K562 (cell line): ENCODE measurements around the gene CYRIA. TPM values are rescaled to one million over a fixed set of nuclear protein-coding genes. Genes with fewer than 3 reads are reported as not detected.
A peak's percentile ranks its signal among the peaks of the same experiment; 100 is the strongest.

Source experiments
- ATF1 ChIP-seq, 2 experiments: fragments of 450-650 bp in 1 of 2; IDR thresholded peaks; 2 replicates each; pipeline ENCODE4 v1.6.1; 2016; ENCODE audit warnings: missing compliant biosample characterization in 1 of 2, missing genetic modification characterization in 1 of 2
- BRD9 ChIP-seq: fragments of 450-650 bp; IDR thresholded peaks from 2 replicates; pipeline ENCODE4 v1.6.1; 2018; ENCODE audit warnings: low read depth; ENCODE audit not compliant: partially characterized antibody
- ETV6 ChIP-seq, 3 experiments: fragments of 150-350 bp in 1 of 3; sonication (generic) in 1 of 3; formaldehyde crosslinking in 1 of 3; IDR thresholded peaks; 2 replicates each; pipeline versions ENCODE4 v1.6.1 to v1.8.0; 2014 to 2022; ENCODE audit warnings: borderline replicate concordance in 2 of 3, low read depth in 2 of 3, antibody characterized with exemption in 1 of 3, low read length in 1 of 3, mild to moderate bottlenecking in 1 of 3, missing genetic modification reagents in 1 of 3
- FOXM1 ChIP-seq, 2 experiments: fragments of 450-650 bp in 1 of 2; sonication (generic) in 1 of 2; formaldehyde crosslinking in 1 of 2; IDR thresholded peaks; 2 replicates each; pipeline versions ENCODE4 v1.6.1 to v1.9.0; 2017 to 2022; ENCODE audit warnings: low read depth in 2 of 2, mild to moderate bottlenecking in 2 of 2, missing genetic modification reagents in 1 of 2, moderate library complexity in 1 of 2
- HOXB6 ChIP-seq: fragments of 250-450 bp; sonication (Bioruptor Pico); IDR thresholded peaks from 2 replicates; pipeline ENCODE4 v1.5.1; 2022; ENCODE audit warnings: mild to moderate bottlenecking, borderline replicate concordance
- NR3C1 ChIP-seq: sonication (generic); formaldehyde crosslinking; IDR thresholded peaks from 2 replicates; pipeline ENCODE4 v1.8.1; 2022; ENCODE audit warnings: missing genetic modification reagents
- PPARD ChIP-seq: fragments of 250-450 bp; sonication (Bioruptor Pico); IDR thresholded peaks from 2 replicates; pipeline ENCODE4 v1.8.0; 2022; ENCODE audit warnings: inconsistent platforms, mild to moderate bottlenecking, moderate library complexity
- PYGO2 ChIP-seq: fragments of 450-650 bp; IDR thresholded peaks from 2 replicates; pipeline ENCODE4 v1.6.1; 2016; ENCODE audit warnings: mild to moderate bottlenecking, missing genetic modification characterization, moderate library complexity, missing compliant biosample characterization
- RBM34 ChIP-seq: fragments of 200-400 bp; formaldehyde crosslinking; IDR thresholded peaks from 2 replicates; pipeline ENCODE4 v1.6.1; 2018; ENCODE audit warnings: low read length, borderline replicate concordance; ENCODE audit not compliant: insufficient read depth
- RHOXF2B ChIP-seq: fragments of 250-450 bp; sonication (Bioruptor Pico); conservative IDR thresholded peaks from 2 replicates; pipeline ENCODE4 v1.5.1; 2021
- SIN3B ChIP-seq: fragments of 450-650 bp; IDR thresholded peaks from 2 replicates; pipeline ENCODE4 v1.6.1; 2017; ENCODE audit warnings: low read depth, mild to moderate bottlenecking, moderate library complexity
- SIX5 ChIP-seq, 2 experiments: IDR thresholded peaks; 2 replicates each; pipeline ENCODE4 v1.6.1; 2011; ENCODE audit warnings: low read length in 2 of 2, borderline replicate concordance in 1 of 2, low read depth in 1 of 2, mild to moderate bottlenecking in 1 of 2, moderate library complexity in 1 of 2; ENCODE audit not compliant: insufficient read depth in 1 of 2
- SMARCB1 ChIP-seq: IDR thresholded peaks from 2 replicates; pipeline ENCODE4 v1.6.1; 2011; ENCODE audit warnings: improper control_type of control experiment, low read depth; ENCODE audit not compliant: insufficient read length
- ZC3H11A ChIP-seq: IDR thresholded peaks from 2 replicates; pipeline ENCODE4 v1.6.1; 2012; ENCODE audit warnings: low read depth, low read length, improper control_type of control experiment
- ZFP1 ChIP-seq: fragments of 450-650 bp; formaldehyde crosslinking; IDR thresholded peaks from 2 replicates; pipeline ENCODE4 v1.4.0; 2020; ENCODE audit warnings: mild to moderate bottlenecking, mixed read lengths
- ZNF354B ChIP-seq: fragments of 250-450 bp; sonication (Bioruptor Pico); IDR thresholded peaks from 2 replicates; pipeline ENCODE4 v1.4.0; 2020
- ZNF644 ChIP-seq: fragments of 200-800 bp; sonication (Bioruptor generic); IDR thresholded peaks from 2 replicates; pipeline ENCODE4 v1.6.1; 2016; ENCODE audit warnings: low read depth, missing genetic modification characterization, missing compliant biosample characterization
- ZSCAN32 ChIP-seq: fragments of 450-650 bp; formaldehyde crosslinking; IDR thresholded peaks from 2 replicates; pipeline ENCODE4 v1.4.0; 2020; ENCODE audit warnings: mild to moderate bottlenecking, moderate library complexity
- polyA plus RNA-seq, 8 experiments: library from polyadenylated mRNA; depleted of rRNA in 4 of 8; stranded (reverse) in 5 of 8; unstranded in 3 of 8; fragments of >200 nt; fragmentation: Nextera tagmentation in 2 of 8; fragmentation: Illumina TruSeq in 1 of 8; extraction: Ambion mirVana in 2 of 8; extraction: Trizol in 1 of 8; gene quantifications; 2 replicates each; pipeline versions ENCODE4 v1.2.1 to v1.2.3, GENCODE V29; 2011 to 2014; ENCODE audit warnings: inconsistent platforms in 1 of 8, missing spikeins in 1 of 8
- total RNA-seq, 7 experiments: library from RNA; depleted of rRNA in 6 of 7; stranded (reverse); fragments of >200 nt in 6 of 7; fragmentation: Illumina TruSeq in 2 of 7; extraction: Trizol in 2 of 7; gene quantifications; 2 replicates each; pipeline versions ENCODE4 v1.2.1 to v1.2.3, GENCODE V29; 2011 to 2021; ENCODE audit warnings: low replicate concordance in 1 of 7
- TF ChIP-seq, protein P1 (sequence below): fragments of 450-650 bp; IDR thresholded peaks from 2 replicates; pipeline ENCODE4 v1.6.1; 2014; ENCODE audit warnings: low read depth, mild to moderate bottlenecking, moderate library complexity, borderline replicate concordance
- TF ChIP-seq, protein P2 (sequence below): sonication (generic); formaldehyde crosslinking; IDR thresholded peaks from 2 replicates; pipeline ENCODE4 v1.8.1; 2023; ENCODE audit warnings: mild to moderate bottlenecking, missing genetic modification reagents, moderate library complexity
- TF ChIP-seq, protein P3 (sequence below): fragments of 450-650 bp; IDR thresholded peaks from 2 replicates; pipeline ENCODE4 v1.6.1; 2016; ENCODE audit warnings: borderline replicate concordance

Gene CYRIA
- total and polyA plus RNA-seq, 9 of the 15 experiments (the other 6 are each of a cell fraction or from before 2014, with no cell fraction given) = 0.84 to 5.6 (median 3.0) TPM

DNA sequence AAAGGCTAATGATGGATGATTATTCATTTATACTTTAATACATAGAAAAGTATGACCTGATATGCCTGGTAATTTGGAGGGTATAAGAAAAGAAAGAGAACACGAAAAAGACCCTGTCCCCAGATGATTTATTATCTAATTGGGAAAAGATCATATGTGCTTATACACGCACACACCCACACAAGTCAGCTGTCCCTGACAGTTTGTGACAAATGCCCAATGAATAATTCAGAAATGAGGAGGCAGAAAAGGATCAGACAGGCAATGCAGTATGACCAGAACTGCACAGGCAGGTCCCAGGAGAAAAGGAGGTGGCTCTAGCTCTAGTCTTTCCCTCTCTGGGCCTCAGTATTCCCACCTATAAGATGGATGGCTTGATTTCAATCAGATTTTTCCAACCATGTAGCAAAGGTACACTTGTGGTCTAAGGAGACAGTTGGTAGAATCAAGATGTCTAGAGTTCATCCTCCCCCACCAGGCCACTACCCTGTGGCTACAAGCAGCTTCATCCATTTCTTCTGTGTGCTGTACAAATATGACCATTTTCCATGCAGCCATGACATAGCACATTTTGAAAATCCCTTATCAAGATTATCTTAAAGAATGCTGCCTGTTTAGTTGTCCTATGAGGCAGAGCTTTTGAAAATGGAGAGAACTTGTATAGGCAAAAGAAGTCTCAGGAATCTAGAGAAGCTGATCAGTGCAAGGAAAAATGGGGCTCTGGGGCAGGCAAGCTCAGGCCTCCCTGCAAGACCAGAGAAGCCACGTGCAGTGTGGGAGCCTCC, 19.7 kb downstream of the CYRIA start (continued):
- no peak for TF ChIP-seq ZNF354B (CRISPR knock-in tag)
- no peak for TF ChIP-seq NR3C1
- peak; percentile 77 for TF ChIP-seq ZNF644 (tag)
- TF ChIP-seq, protein P1, sequence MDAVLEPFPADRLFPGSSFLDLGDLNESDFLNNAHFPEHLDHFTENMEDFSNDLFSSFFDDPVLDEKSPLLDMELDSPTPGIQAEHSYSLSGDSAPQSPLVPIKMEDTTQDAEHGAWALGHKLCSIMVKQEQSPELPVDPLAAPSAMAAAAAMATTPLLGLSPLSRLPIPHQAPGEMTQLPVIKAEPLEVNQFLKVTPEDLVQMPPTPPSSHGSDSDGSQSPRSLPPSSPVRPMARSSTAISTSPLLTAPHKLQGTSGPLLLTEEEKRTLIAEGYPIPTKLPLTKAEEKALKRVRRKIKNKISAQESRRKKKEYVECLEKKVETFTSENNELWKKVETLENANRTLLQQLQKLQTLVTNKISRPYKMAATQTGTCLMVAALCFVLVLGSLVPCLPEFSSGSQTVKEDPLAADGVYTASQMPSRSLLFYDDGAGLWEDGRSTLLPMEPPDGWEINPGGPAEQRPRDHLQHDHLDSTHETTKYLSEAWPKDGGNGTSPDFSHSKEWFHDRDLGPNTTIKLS = no peak
- no peak for TF ChIP-seq SIN3B
- TF ChIP-seq, protein P2, sequence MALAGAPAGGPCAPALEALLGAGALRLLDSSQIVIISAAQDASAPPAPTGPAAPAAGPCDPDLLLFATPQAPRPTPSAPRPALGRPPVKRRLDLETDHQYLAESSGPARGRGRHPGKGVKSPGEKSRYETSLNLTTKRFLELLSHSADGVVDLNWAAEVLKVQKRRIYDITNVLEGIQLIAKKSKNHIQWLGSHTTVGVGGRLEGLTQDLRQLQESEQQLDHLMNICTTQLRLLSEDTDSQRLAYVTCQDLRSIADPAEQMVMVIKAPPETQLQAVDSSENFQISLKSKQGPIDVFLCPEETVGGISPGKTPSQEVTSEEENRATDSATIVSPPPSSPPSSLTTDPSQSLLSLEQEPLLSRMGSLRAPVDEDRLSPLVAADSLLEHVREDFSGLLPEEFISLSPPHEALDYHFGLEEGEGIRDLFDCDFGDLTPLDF (CRISPR knock-in tag) = no peak
- no peak for TF ChIP-seq RHOXF2B (CRISPR knock-in tag)
- TF ChIP-seq, protein P3, sequence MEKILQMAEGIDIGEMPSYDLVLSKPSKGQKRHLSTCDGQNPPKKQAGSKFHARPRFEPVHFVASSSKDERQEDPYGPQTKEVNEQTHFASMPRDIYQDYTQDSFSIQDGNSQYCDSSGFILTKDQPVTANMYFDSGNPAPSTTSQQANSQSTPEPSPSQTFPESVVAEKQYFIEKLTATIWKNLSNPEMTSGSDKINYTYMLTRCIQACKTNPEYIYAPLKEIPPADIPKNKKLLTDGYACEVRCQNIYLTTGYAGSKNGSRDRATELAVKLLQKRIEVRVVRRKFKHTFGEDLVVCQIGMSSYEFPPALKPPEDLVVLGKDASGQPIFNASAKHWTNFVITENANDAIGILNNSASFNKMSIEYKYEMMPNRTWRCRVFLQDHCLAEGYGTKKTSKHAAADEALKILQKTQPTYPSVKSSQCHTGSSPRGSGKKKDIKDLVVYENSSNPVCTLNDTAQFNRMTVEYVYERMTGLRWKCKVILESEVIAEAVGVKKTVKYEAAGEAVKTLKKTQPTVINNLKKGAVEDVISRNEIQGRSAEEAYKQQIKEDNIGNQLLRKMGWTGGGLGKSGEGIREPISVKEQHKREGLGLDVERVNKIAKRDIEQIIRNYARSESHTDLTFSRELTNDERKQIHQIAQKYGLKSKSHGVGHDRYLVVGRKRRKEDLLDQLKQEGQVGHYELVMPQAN = no peak
- TF ChIP-seq ZSCAN32 (CRISPR knock-in tag) = no peak
- TF ChIP-seq PPARD (CRISPR knock-in tag) = no peak
- no peak for TF ChIP-seq SIX5 (IDR thresholded peaks at IDR 0.05; ENCODE audit: borderline replicate concordance in 1 of 2, insufficient read depth in 1 of 2, low read depth in 1 of 2, low read length in 2 of 2)
- no peak for TF ChIP-seq HOXB6
- no peak for TF ChIP-seq SMARCB1
- TF ChIP-seq RBM34 = no peak
- no peak for TF ChIP-seq BRD9
- peak; percentile 21; the same call in 1 of the 2 replicates for TF ChIP-seq ZFP1 (CRISPR knock-in tag)
- no peak for TF ChIP-seq ETV6 (IDR thresholded peaks at IDR 0.05; ENCODE audit: borderline replicate concordance in 1 of 2, low read depth in 2 of 2, low read length in 1 of 2)
- no peak for TF ChIP-seq ETV6 (CRISPR knock-in tag; IDR thresholded peaks at IDR 0.05; ENCODE audit: borderline replicate concordance)
- no peak for TF ChIP-seq PYGO2 (tag)
- no peak for TF ChIP-seq ZC3H11A
- TF ChIP-seq FOXM1 (IDR thresholded peaks at IDR 0.05; ENCODE audit: low read depth) = peak; percentile 69; the same call in 1 of the 2 replicates
- no peak for TF ChIP-seq FOXM1 (CRISPR knock-in tag; IDR thresholded peaks at IDR 0.05; ENCODE audit: low read depth)
- no peak for TF ChIP-seq ATF1 (CRISPR knock-in tag; IDR thresholded peaks at IDR 0.05)
- TF ChIP-seq ATF1 (tag; IDR thresholded peaks at IDR 0.05) = no peak; the same call in 1 of the 2 replicates
